NCI-H345 treated with DMSO at 0.1 percent for 48 hours (cell line): ENCODE measurements around the gene PXK.

Experiments used
- DNase-seq: peaks from one replicate; lab custom pipeline; 2025; ENCODE audit not compliant: unreplicated experiment; lab: John Stamatoyannopoulos, UW

The PXK gene

DNA sequence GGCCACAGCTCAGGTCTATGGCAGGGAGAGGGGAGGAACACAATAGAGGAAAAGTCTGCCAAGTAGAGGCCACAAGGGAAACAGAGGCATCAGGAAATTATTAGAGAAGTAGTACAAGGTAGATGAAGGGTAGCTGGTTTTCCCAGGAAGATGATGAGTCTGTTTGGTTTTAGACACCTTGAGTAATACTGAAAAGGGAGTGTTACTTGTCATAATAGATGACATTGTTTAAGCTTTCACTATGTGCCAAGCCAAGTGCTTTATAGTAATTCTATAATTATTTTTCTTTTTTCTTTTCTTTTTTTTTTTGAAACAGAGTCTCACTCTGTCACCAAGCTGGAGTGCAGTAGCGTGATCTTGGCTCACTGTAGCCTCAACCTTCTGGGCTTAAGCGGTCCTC is 13.7 kb downstream of the PXK start:
- no peak for DNase-seq

DNA sequence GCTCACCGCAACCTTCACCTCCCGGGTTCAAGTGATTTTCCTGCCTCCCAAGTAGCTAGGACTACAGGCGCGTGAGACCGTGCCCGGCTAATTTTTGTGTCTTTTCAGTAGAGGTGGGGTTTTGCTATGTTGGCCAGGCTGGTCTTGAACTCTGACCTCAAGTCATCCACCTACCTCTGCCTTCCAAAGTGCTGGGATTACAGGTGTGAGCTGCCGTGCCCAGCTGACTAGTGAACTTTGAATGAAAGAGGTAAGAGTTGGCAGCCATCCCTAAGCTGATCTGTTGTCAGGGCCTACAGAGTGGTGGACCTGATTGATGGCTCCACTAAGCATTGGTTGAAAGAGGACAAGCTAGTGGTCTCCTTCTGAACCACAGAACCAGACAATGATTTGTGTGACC is 15.3 kb downstream of the PXK start:
- DNase-seq: no peak

DNA sequence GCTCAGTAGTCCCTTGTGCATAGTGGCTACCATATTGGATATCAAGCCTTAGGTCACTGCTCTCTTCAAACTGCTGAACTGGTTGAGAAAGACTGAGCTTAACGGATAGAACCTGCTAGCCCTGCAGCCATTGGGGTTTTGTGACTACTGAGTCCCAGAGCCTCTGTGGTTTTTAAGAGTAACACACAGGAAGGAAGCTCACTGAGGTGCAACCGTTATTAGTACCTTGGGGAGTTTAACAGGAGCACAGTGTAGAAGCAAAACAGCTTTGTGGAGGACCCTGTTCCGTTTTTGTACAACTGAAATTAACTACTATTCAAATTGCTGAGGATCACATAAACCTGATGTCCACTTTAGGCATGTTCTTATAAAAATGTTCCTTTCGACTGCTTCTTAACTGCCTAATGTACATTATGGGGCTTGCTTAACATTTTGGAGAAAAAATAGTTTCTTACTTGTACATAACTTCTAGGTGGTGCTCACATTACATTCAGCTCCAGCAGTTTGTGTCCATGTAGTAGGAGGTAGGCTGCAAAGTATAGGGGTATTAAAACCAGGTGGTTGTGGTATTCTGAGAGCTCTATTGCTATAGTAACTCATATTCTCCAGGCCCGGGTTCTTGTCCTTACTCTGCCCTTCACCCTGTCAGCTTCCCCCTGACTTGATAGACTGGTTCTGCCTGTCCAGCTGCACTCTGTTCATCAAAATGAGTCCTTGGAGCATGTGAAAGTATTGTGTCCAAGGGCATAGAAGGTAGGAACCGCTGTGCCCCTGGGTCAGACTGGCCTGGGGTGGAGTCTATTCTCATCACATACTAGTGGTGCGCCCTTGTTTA is 17.3 kb downstream of the PXK start:
- DNase-seq: no peak

DNA sequence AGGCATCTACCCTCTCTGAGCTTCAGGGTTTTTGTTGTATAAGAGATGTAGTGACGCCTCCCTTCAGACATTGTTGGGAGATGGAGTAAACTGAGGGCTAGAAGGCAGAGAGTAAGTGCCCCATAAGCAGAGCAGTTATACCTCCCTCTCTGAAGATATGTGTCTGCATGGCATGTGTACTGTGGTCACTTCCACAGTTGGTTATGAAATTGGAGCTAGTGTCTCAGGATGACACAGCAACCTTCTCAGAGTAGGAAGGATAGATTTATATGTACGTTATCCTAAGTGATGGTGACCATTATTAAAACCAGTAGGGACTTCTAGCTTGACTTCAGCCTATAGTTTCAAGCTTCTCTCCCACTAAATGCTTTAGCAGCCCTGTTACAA is 17.9 kb downstream of the PXK start:
- no peak for DNase-seq

DNA sequence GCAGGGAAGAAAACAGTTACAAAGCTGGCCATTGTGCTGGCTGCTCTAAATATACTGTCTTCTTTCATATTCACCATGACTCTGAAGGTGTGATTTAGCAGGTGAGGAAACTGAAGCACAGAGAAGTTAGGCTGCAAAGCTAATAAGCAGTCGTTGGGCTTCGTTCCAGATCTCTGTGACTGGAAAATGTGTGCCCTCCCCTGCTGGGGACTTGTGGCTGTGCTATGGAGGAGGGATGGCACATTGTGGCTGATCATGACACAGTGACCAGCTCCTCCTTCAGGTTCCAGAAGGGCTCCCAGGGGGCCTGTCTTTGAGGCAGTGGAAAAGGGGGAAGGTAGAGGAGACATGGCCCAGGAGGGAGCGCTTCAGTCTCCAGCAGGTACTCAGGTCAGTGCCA is 19.2 kb downstream of the PXK start:
- no peak for DNase-seq

GRCh38 chr3:58352626-58353025 is 19.9 kb downstream of the PXK start:
- DNase-seq: no peak

DNA sequence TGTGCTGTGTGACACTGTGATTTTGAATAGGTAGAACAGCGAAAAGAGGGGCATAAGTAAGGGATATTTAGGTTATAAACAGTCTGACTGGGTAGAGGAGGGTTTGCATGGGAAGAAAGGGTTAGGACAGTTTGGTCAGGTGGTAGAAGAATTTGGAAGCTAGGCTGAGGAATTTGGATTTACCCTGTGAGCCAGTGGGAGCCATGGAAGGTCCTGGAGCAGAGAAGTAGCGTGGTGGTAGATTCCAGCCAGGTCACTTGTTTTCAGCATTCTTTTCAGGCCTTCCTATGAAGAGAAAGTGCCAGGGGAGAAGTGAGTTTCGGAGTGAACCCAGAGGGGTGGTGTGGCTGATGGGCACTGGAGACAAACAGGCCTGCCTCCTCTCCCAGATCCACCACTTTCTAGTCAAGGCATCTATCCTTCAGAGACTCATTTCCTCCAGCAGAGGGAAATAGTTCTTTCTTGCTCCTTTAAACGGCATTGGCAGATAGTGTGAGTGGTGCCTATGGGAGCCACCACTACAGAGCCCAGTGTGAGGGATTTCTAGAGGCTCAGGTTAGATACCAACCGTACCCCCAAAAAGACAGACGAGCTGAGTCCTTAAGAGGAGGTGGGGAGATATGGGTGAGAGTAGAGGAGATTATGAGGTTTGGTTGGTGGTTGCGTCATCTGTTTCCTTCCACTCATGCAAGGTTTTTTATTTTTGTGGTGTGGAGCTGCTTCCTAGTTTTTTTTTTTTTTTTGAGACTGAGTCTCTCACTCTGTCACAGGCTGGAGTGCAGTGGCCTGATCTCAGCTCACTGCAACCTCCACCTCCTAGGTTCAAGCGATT is 21.2 kb downstream of the PXK start:
- DNase-seq: no peak

DNA sequence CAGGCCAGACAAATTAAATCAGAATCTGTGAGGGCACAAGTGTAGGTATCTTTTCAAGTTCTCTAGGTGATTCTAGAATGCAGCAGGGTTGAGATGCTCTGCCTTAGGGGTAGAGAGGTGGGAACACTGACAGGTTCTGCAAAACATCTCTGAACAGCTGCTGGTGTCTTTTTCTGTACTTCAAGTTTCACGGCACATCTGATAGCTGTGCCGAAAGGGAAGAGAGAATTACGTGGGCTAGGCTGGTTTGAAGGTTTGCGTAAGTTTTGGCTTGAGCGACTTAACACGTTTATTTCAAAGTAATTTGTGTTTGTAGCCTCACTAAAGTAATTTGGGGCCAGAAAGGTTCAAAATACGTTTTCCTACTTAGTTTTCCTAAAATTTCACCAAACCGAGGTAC is 22.5 kb downstream of the PXK start:
- DNase-seq: no peak

- no peak for DNase-seq
Measured at GRCh38 chr3:58356054-58356453, 23.4 kb downstream of the PXK start.

- no peak for DNase-seq
Measured at GRCh38 chr3:58357402-58357801, 24.7 kb downstream of the PXK start.

DNA sequence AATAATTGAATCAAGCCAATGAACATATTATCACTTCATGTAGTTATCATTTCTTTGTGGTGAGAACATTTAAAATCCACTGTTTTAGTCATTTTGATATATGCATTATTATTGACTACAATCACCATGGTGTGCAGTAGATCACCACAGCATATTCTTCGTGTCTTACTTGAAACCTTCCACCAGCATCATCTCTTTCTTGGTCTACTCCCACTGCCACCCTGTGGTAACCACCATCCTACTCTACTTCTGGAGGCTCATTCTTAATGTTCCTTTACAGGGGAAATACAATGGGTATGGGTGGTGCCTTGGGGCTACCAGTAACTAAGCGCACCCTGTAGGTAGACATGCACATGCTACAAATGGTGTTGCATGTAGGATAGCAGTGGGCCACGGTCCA is 25.4 kb downstream of the PXK start:
- DNase-seq: no peak

DNA sequence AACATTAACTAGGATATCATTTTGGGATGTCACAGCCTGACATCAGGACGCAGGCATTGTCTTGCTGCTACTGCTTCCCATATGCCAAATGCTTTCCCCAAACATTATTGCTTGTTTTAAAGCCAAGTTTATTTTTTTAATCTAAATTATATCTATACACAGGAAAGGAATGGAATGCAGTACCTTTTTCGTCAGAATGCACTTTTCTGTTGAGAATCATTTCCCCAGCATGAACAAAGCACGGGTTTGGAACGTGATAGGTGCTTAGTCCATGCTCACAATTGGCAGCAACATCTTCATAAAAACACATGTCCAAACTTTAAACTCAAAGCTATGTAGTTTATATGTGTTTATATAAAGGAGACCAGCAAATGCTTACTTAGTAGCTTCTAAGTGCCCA is 26.1 kb downstream of the PXK start:
- no peak for DNase-seq

- no peak for DNase-seq
Measured at GRCh38 chr3:58359621-58360020, 26.9 kb downstream of the PXK start.

DNA sequence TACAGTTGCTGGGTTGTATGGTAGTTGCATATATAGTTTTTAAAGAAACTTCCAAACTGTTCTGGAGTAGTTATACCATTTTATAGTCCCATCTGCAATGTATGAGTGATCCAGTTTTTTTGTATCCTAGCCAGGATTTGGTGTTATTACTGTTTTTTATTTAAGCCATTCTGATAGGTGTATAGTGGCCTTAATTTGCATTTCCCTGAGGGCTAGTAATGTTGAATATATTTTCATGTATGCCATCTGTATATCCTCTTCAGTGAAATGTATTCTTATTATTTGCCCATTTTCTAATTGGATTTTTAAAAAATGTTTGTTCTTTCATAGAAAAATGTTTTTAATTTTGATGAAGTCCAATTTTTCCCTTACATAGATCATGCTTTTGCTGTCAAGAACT is 29.2 kb downstream of the PXK start:
- DNase-seq: no peak

- DNase-seq: no peak
Measured at GRCh38 chr3:58366699-58367098, 34.0 kb downstream of the PXK start.

DNA sequence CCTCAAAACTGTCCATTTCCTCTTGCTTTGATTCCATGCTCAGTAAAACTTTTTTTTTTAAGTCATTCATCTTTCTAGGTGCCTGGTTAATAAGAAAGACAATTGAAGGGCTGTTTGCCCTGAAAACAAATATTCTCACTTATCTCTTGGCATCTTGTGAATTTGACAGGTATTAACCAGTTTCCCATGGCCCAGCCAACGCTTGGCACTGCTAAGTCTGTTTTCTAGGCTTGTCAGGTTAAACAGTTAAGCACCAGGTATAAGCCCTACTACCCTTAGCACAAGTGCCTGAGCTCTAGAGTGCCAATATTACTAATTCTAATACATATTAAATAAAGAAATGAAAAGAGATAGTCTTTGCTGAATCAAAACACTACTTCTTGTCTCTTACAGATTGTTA is 36.3 kb downstream of the PXK start:
- no peak for DNase-seq

DNA sequence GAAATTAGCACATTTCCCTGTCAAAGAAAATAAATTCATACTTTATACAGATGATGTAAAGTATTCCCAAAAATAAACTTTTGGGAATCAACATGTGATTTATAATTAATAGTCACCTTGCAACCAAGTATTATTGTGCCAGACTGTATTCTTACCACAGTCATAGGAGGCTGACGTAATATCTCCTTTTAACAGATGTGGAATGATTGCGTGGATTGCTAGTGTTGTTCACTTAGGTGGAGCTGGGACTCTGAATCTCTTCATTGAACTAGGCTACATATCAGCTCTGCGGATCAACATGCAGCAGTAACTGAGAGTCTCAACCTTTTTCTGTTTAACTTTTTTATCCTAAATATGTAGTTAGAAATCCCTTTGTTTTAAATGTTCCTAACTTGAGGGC is 37.2 kb downstream of the PXK start:
- DNase-seq: no peak

GRCh38 chr3:58370407-58370806 is 37.7 kb downstream of the PXK start:
- DNase-seq: no peak

DNA sequence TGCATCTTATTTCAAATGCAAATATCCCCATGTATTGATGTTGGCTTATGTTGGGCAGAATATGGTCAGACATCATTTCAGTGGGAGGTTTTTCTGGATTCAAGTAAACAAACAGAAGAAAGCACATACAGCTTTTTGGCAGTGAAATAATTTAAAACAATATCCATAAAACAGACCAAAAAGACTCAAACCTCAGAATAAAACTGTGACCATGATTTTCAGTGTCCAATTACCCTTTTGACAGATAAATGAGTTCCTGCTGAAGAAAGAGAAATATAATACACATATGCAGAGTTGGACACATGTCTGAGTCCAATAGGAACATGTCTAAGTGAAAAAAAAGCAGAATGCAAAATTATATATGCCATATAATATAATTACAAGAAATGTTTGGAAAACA is 39.1 kb downstream of the PXK start:
- no peak for DNase-seq

GRCh38 chr3:58375254-58375653 is 42.6 kb downstream of the PXK start:
- no peak for DNase-seq

DNA sequence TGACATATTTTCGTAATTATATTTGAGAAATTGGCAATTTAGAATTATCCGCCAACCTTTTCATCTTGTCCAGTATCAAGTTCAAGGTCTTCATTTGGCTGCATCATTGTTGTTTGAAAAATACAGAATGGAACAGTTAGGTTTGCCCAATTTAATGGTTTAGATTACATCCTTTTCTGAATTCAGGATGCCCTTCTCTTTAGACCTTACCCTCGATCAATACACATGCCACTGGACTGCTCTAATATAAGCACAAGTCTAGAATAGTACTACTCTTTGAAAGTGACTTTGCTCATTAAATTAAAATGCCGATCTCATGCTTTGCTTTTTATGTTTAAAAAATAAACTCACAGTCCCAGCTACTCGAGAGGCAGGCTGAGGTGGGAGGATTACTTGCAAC is 44.5 kb downstream of the PXK start:
- no peak for DNase-seq

GRCh38 chr3:58377750-58378149 is 45.1 kb downstream of the PXK start:
- no peak for DNase-seq
